Adipocyte (in vitro differentiated cells): ENCODE results near the gene KIAA0319L.
A peak's percentile ranks its signal among the peaks of the same experiment; 100 is the strongest.

Experiments used
- DNase-seq: peaks from one replicate; pipeline ENCODE4 v3.0.0-alpha.2; 2015; ENCODE audit warnings: low read depth
- H3K27me3 ChIP-seq: replicated peaks from 2 replicates; pipeline ENCODE4 v1.7.0; 2013; ENCODE audit warnings: mild to moderate bottlenecking, low read length, moderate library complexity; ENCODE audit not compliant: control insufficient read depth, insufficient read depth
- H3K36me3 ChIP-seq: 2 replicates; pipeline ENCODE4 v1.7.0; 2013; ENCODE audit warnings: low read length, mild to moderate bottlenecking, moderate library complexity; ENCODE audit not compliant: control insufficient read depth, insufficient read depth, severe bottlenecking
- H3K4me1 ChIP-seq: 2 replicates; pipeline ENCODE4 v1.7.0; 2013; ENCODE audit warnings: mild to moderate bottlenecking, low read length, moderate library complexity; ENCODE audit not compliant: control insufficient read depth, insufficient read depth
- H3K4me3 ChIP-seq: 2 replicates; pipeline ENCODE4 v1.7.0; 2013; ENCODE audit warnings: mild to moderate bottlenecking, low read length, moderate library complexity
- H3K9ac ChIP-seq: 2 replicates; pipeline ENCODE4 v1.7.0; 2013; ENCODE audit warnings: mild to moderate bottlenecking, low read length, moderate library complexity
- H3K9me3 ChIP-seq: 2 replicates; pipeline ENCODE4 v1.7.0; 2013; ENCODE audit warnings: mild to moderate bottlenecking, low read length, moderate library complexity; ENCODE audit not compliant: control insufficient read depth

The KIAA0319L gene

GRCh38 chr1:35557118-35557610, at the start of gene KIAA0319L:
Gene KIAA0319L, minus strand, starts transcription at chr1:35557403. Its CDS starts 2,912 bp downstream, at chr1:35554491.
- DNase-seq, result peak; percentile 91
- H3K27me3 ChIP-seq, result no peaks in the 10 kb centered on the region
- H3K9ac ChIP-seq, result peak within 1 kb of the TSS; percentile 97
- peaks cover 38% of the 10 kb centered on the region for H3K4me1 ChIP-seq
- no peaks in the 10 kb centered on the region for H3K9me3 ChIP-seq
- H3K36me3 ChIP-seq, result peaks cover 15% of the 10 kb centered on the region
- H3K4me3 ChIP-seq, result peak within 1 kb of the TSS; percentile 96

DNA sequence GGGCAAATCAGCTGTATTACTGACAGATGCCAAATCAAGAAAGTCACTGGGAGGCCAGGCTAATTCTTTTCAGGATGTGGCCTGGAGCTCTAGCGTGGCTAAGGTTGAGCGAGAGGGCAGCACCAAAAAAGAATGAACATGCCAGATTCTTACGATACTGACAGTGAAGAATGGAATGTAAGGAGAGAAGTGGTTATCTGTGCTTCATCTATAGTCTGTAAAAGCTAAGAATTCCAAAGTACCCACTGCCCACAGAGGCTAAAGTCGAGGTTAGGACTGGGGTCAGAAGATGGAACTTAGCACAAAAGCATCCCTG, 48.6 kb upstream of the KIAA0319L start:
- Histone ChIP-seq H3K9ac (no peak overlapping the region), H3K9me3 (no peaks in the 10 kb centered on the region), H3K27me3 (no peaks in the 10 kb centered on the region), H3K4me1 (no peaks in the 10 kb centered on the region), H3K36me3 (peaks cover 94% of the 10 kb centered on the region), H3K4me3 (no peak overlapping the region)
- DNase-seq, result peak; percentile 70

DNA sequence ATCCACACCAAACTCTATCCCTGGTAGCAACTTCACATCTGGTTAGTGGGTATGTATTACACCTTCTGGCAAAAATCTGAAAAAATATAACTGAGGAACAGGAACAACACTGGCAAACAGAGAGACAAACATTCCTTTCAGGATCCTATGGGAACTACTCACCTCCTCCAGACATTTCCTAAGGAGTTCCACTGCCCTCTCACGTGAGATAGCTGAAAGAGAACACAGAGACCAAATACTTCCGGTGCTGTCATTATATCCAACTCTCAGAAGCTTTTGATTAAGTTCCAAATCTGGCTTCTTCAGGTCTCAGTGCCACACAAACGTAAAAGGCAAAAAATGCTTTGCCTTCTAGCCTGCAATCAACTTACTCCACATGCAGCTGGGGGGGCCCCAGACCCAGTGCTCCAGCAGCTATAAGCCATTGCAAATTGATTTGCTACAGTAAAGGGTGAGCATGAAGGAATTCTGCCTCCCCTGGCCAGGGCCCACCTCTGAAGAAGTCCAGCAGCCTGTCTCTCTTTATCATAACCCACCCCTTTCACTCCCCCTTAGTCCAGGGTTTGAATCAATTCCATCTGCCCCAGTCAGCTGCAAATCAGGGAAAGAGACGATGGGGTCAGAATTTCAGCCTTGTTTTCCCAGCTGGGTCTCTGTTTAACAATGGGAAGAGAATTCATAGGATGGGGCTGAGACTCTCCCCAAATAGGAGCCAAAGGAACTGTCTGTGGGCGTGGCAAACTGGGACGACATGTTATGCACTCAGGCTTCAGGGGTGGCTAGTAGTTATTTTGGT, 48.1 kb upstream of the KIAA0319L start:
- H3K4me3 ChIP-seq, result no peak overlapping the region
- no peak overlapping the region for H3K9ac ChIP-seq
- DNase-seq, result peak; percentile 58
- H3K9me3 ChIP-seq, result no peaks in the 10 kb centered on the region
- no peaks in the 10 kb centered on the region for H3K4me1 ChIP-seq
- H3K27me3 ChIP-seq, result no peaks in the 10 kb centered on the region
- peaks cover 95% of the 10 kb centered on the region for H3K36me3 ChIP-seq

DNA sequence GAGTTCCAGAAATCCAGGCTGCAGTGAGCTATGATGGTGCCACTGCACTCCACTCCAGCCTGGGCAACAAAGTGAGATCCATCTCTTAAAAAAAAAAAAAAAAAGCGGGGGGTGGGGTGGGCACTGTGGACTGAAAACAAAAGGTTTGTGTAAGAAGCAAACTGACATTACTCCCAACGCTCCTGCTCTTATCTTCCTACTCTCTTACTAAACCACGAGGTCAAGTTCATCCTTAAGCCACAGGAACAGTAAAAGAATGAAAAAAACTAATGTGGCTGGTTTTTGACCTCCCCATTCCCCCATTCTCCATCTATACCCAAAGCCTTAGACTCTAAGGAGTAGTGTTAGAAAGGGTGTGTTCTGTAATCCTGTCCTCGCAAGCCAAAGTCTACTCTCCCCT, 46.7 kb upstream of the KIAA0319L start:
- H3K4me3 ChIP-seq, result no peak overlapping the region
- H3K9ac ChIP-seq, result no peak overlapping the region
- H3K4me1 ChIP-seq, result no peaks in the 10 kb centered on the region
- DNase-seq, result no peak
- H3K9me3 ChIP-seq, result no peaks in the 10 kb centered on the region
- peaks cover 91% of the 10 kb centered on the region for H3K36me3 ChIP-seq
- H3K27me3 ChIP-seq, result no peaks in the 10 kb centered on the region

DNA sequence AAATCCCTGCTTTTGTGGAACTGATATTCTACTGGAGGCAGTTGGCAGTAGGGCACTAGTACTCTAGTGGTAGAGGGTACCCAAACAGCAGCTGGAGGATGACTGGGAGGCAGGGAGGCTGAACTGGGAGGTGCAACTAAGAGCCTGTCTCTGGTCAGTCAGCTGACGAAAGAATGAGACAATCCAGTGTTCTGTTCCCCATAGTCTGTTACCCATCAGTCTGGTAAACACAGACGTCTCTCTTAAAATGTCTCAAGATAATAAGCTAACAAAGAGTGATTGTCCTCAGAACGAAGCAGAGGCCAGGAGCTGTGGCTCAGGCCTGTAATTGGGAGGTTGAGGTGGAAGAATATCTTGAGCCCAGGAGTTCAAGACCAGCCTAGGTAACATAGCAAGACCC, 46.3 kb upstream of the KIAA0319L start:
- H3K4me1 ChIP-seq, result no peaks in the 10 kb centered on the region
- H3K4me3 ChIP-seq, result no peak overlapping the region
- no peaks in the 10 kb centered on the region for H3K27me3 ChIP-seq
- DNase-seq, result no peak
- H3K9me3 ChIP-seq, result no peaks in the 10 kb centered on the region
- H3K9ac ChIP-seq, result no peak overlapping the region
- H3K36me3 ChIP-seq, result peaks cover 86% of the 10 kb centered on the region

- Histone ChIP-seq H3K27me3 (no peaks in the 10 kb centered on the region), H3K36me3 (peaks cover 61% of the 10 kb centered on the region), H3K9me3 (no peaks in the 10 kb centered on the region), H3K4me3 (no peak overlapping the region), H3K9ac (no peak overlapping the region), H3K4me1 (no peaks in the 10 kb centered on the region)
- no peak for DNase-seq
Measured at GRCh38 chr1:35600593-35600992, 43.4 kb upstream of the KIAA0319L start.

GRCh38 chr1:35599411-35599810, 42.2 kb upstream of the KIAA0319L start:
- DNase-seq, result no peak
- H3K36me3 ChIP-seq, result peaks cover 49% of the 10 kb centered on the region
- H3K27me3 ChIP-seq, result no peaks in the 10 kb centered on the region
- H3K9ac ChIP-seq, result no peak overlapping the region
- H3K4me1 ChIP-seq, result no peaks in the 10 kb centered on the region
- no peaks in the 10 kb centered on the region for H3K9me3 ChIP-seq
- H3K4me3 ChIP-seq, result no peak overlapping the region

DNA sequence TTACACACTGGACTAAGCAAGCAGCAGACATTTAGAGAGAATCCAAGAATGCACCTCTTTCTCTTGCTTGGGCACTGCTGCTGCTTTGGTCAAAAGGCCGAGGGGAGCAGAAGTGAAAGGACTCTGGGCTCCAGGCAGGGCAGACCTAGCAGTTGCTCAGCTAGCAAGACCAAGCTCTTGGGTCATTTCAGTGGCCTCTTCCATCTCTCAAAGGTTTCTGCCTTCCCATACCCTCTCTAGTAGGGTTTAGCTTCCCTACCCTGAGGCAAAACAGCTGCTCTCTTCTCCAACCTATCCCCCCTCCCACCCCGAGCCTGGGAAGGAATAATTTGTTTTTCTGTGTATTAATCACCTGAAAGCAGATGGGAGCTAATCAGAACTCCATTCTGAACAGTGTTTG, 41.7 kb upstream of the KIAA0319L start:
- Histone ChIP-seq H3K36me3 (peaks cover 44% of the 10 kb centered on the region), H3K4me1 (no peaks in the 10 kb centered on the region), H3K27me3 (no peaks in the 10 kb centered on the region), H3K4me3 (no peak overlapping the region), H3K9me3 (no peaks in the 10 kb centered on the region), H3K9ac (no peak overlapping the region)
- DNase-seq, result no peak

DNA sequence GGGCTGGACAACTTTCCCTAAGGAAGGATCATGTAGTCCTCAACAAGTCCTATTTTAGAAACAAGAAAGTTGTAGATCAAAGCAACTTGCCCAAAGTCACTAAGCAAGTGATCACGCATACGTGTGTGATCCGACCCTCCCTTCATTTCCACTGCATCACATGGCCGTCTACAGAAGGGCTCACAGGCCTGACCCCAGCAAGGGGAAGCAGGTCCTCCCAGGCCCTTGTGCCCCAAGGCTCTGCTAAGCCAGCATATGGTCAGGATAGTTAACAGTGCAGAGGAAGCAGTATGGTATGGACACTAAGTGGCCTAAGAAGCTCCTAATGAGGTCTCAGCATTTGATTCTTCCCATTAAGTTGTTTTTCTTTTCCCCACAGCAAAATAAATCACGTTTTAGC, 40.7 kb upstream of the KIAA0319L start:
- Histone ChIP-seq H3K36me3 (peaks cover 34% of the 10 kb centered on the region), H3K27me3 (no peaks in the 10 kb centered on the region), H3K9me3 (no peaks in the 10 kb centered on the region), H3K4me3 (no peak overlapping the region), H3K4me1 (no peaks in the 10 kb centered on the region), H3K9ac (no peak overlapping the region)
- DNase-seq, result no peak

GRCh38 chr1:35595684-35596083, 38.5 kb upstream of the KIAA0319L start:
- DNase-seq, result no peak
- no peak overlapping the region for H3K9ac ChIP-seq
- no peaks in the 10 kb centered on the region for H3K4me1 ChIP-seq
- H3K9me3 ChIP-seq, result no peaks in the 10 kb centered on the region
- no peak overlapping the region for H3K4me3 ChIP-seq
- H3K36me3 ChIP-seq, result peaks cover 17% of the 10 kb centered on the region
- H3K27me3 ChIP-seq, result no peaks in the 10 kb centered on the region

- Histone ChIP-seq H3K4me1 (no peaks in the 10 kb centered on the region), H3K4me3 (no peak overlapping the region), H3K36me3 (peaks cover 4% of the 10 kb centered on the region), H3K9me3 (no peaks in the 10 kb centered on the region), H3K27me3 (no peaks in the 10 kb centered on the region), H3K9ac (no peak overlapping the region)
- no peak for DNase-seq
Measured at GRCh38 chr1:35594005-35594760, 37.0 kb upstream of the KIAA0319L start.
